Testis (tissue), 2 donors: ENCODE results near the gene ALOX5.

Experiments used
- POLR2A ChIP-seq: fragments of 450-650 bp; IDR thresholded peaks from one replicate; pipeline ENCODE4 v1.6.1; 2017; ENCODE audit warnings: antibody characterized with exemption, mild to moderate bottlenecking, moderate library complexity
- TF ChIP-seq, protein P1 (sequence below), 3 experiments: fragments of 450-650 bp in 2 of 3; fragments of 200-600 bp in 1 of 3; sonication (generic) in 1 of 3; IDR thresholded peaks; one replicate each; pipeline ENCODE4 v1.5.1; 2016 to 2019; ENCODE audit warnings: antibody characterized with exemption in 3 of 3, mild to moderate bottlenecking in 2 of 3, moderate library complexity in 1 of 3

DNA sequence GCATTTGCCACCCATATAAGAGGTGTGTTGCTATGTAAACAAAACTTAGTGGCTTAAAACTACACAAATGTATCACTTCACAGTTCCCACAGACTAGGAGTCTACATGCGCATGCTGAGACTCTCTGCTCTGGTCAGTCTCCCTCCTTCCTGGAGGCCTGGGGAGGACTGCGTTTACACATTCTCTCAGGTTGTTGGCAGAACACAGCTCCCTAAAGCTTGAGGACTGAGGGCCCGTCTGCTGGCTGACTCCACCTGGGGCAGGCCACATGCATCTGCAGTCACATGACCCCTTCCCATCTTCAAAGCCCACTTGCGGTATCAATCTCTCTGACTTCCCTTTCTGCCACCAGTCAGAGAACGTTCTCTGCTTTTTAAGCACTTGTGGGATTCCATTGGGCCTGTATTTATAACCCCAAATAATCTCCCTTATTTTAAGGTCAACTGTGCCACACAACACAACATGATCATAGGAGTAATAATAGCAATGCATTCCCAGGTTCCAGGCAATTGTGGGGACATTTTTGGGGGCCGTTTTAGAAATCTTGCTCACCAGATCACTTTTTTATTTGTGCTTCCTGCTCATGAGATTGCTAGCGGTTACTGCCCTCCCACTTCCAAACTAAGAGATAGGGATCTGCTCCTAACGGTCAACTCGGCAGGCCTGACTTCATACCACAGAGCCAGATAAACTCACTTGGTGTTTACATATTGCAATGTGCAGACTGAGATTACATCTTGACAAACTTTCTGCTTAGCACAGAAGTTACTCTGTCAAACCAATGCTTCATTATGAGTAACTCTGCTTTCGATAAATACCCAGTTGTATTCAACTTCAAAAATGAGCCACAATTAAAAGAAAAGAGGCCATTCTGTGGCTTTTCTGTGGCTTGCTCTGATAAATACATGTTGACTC is 96.3 kb downstream of the ALOX5 start:
- TF ChIP-seq, protein P1, sequence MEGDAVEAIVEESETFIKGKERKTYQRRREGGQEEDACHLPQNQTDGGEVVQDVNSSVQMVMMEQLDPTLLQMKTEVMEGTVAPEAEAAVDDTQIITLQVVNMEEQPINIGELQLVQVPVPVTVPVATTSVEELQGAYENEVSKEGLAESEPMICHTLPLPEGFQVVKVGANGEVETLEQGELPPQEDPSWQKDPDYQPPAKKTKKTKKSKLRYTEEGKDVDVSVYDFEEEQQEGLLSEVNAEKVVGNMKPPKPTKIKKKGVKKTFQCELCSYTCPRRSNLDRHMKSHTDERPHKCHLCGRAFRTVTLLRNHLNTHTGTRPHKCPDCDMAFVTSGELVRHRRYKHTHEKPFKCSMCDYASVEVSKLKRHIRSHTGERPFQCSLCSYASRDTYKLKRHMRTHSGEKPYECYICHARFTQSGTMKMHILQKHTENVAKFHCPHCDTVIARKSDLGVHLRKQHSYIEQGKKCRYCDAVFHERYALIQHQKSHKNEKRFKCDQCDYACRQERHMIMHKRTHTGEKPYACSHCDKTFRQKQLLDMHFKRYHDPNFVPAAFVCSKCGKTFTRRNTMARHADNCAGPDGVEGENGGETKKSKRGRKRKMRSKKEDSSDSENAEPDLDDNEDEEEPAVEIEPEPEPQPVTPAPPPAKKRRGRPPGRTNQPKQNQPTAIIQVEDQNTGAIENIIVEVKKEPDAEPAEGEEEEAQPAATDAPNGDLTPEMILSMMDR (IDR thresholded peaks at IDR 0.05): no peak
- TF ChIP-seq POLR2A: no peak
